Common myeloid progenitor, CD34-positive (primary cell): ENCODE measurements around the gene FGFBP1.

ENCODE experiments used
- CTCF ChIA-PET: fragments of 350-600 bp; sonication (Branson Sonifier 250); formaldehyde crosslinking; loops from one replicate; lab custom pipeline; 2021; ENCODE audit warnings: antibody characterized with exemption; lab: Charles Lee
- POLR2A ChIA-PET: fragments of 350-600 bp; sonication (Branson Sonifier 250); formaldehyde crosslinking; loops from one replicate; lab custom pipeline; 2021; ENCODE audit warnings: antibody characterized with exemption; lab: Charles Lee
- DNase-seq, 3 donors: peaks; one replicate each; pipeline versions ENCODE4 v3.0.0 to v3.0.0-alpha.2; 2013
- H3K27ac ChIP-seq, 2 experiments: 1 replicate in 1 of 2; 2 replicates in 1 of 2; pipeline ENCODE4 v1.7.0; 2013; ENCODE audit warnings: inconsistent platforms in 2 of 2, low read length in 2 of 2, mild to moderate bottlenecking in 2 of 2, low read depth in 1 of 2, moderate library complexity in 1 of 2; ENCODE audit not compliant: severe bottlenecking in 2 of 2, insufficient read depth in 1 of 2, poor library complexity in 1 of 2
- H3K27me3 ChIP-seq, 5 experiments: replicated peaks in 2 of 5; 1 replicate in 3 of 5; 2 replicates in 2 of 5; pipeline versions ENCODE4 v1.6.1 to v1.7.0; 2013; ENCODE audit warnings: low read length in 4 of 5, mild to moderate bottlenecking in 2 of 5, moderate library complexity in 2 of 5, inconsistent platforms in 1 of 5; ENCODE audit not compliant: insufficient read depth in 5 of 5, control insufficient read depth in 4 of 5
- H3K36me3 ChIP-seq, 4 experiments: 1 replicate in 2 of 4; 2 replicates in 2 of 4; pipeline versions ENCODE4 v1.6.1 to v1.7.0; 2013; ENCODE audit warnings: low read length in 3 of 4, control low read depth in 1 of 4, mild to moderate bottlenecking in 1 of 4; ENCODE audit not compliant: control insufficient read depth in 4 of 4, insufficient read depth in 4 of 4
- H3K4me1 ChIP-seq, 4 experiments: 1 replicate in 3 of 4; 2 replicates in 1 of 4; pipeline versions ENCODE4 v1.6.1 to v1.7.1; 2013; ENCODE audit warnings: low read length in 3 of 4, mild to moderate bottlenecking in 3 of 4, control low read depth in 1 of 4, inconsistent platforms in 1 of 4, moderate library complexity in 1 of 4; ENCODE audit not compliant: control insufficient read depth in 4 of 4, insufficient read depth in 4 of 4; ENCODE audit errors: control extremely low read depth in 1 of 4
- H3K4me3 ChIP-seq, 7 experiments: 1 replicate in 4 of 7; 2 replicates in 3 of 7; pipeline versions ENCODE4 v1.5.1 to v1.7.0; 2013; ENCODE audit warnings: mild to moderate bottlenecking in 7 of 7, low read length in 6 of 7, moderate library complexity in 6 of 7, inconsistent platforms in 2 of 7, low read depth in 2 of 7, control low read depth in 1 of 7; ENCODE audit not compliant: insufficient read depth in 4 of 7, control insufficient read depth in 1 of 7; ENCODE audit errors: extremely low read depth in 1 of 7
- H3K9me3 ChIP-seq, 5 experiments: 1 replicate in 4 of 5; 2 replicates in 1 of 5; pipeline versions ENCODE4 v1.6.1 to v1.7.1; 2013; ENCODE audit warnings: low read length in 4 of 5, mild to moderate bottlenecking in 2 of 5, inconsistent platforms in 1 of 5, low read depth in 1 of 5, moderate library complexity in 1 of 5; ENCODE audit not compliant: control insufficient read depth in 4 of 5, insufficient read depth in 2 of 5; ENCODE audit errors: control extremely low read depth in 1 of 5
- WGBS: methylation state at CpG from one replicate; pipeline ENCODE4 v1.1.5; 2013; ENCODE audit not compliant: insufficient coverage; 5-methylcytosine and 5-hydroxymethylcytosine counted together

FGFBP1 gene

DNA sequence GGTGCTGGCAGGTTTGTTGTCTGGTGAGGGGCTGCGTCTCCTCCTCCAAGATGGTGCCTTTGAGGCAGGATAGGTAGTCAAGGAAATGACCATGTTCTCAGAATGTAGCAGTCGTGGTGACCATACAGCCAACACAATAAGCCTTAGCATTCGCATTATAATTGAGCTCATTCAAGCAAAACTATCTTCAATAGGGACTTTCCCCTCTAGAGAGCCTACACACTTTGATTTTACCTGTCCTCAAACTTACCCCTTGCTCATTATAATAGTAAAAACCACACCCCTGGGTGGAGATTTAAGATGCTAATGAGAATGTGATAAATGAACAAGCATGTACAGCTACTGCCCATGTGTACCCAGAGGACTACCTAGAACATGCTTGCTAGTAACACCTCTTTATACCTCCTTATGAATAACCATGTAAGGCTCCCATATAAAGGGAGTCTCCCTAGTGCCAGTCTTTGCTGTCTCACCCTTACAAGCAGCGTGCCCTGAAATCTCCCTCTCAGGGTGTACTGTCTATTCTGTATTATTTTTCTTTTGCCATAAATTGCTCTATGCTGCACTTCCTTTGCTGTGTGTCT is 48.2 kb downstream of the FGFBP1 start:
- WGBS, result 100% methylated on average over 3 of the region's 4 CpGs
- DNase-seq, result no peak
- Histone ChIP-seq H3K9me3 (no peaks in the 10 kb centered on the region), H3K4me1 (peaks cover 3 to 6% (median 5%) of the 10 kb centered on the region in 4 experiments), H3K36me3 (no peaks in the 10 kb centered on the region), H3K27ac (no peak overlapping the region), H3K27me3 (no peaks in the 10 kb centered on the region), H3K4me3 (no peak overlapping the region)
- POLR2A ChIA-PET, result no interaction called here
- CTCF ChIA-PET, result interaction anchor here (1.2 kb wide), 1 partner anchor 8 kb away, joined by 3 read pairs; no protein-coding TSS in a partner anchor

DNA sequence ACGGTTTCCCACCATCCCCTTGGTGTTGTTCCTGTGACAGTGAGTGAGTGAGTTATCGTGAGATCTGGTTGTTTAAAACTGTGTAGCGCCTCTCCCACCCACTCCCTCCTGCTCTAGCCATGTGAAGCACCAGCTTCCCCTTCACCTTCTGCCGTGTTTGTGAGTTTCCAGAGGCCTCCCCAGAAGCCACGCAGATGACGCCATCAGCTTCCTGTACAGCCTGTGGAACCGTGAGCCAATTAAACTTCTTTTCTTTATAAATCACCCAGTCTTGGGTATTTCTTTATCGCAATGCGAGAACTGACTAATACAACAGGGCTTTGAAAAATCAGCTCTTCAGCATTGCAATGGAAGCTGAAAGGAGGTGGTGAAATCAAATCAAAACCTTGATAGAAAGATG is 50.0 kb downstream of the FGFBP1 start:
- Histone ChIP-seq H3K27me3 (peaks cover 0 to 2% (median 0%) of the 10 kb centered on the region in 5 experiments), H3K4me1 (peaks cover 3 to 6% (median 5%) of the 10 kb centered on the region in 4 experiments), H3K27ac (no peak overlapping the region), H3K9me3 (no peaks in the 10 kb centered on the region), H3K4me3 (no peak overlapping the region), H3K36me3 (no peaks in the 10 kb centered on the region)
- ChIA-PET POLR2A (no interaction called here), CTCF (no interaction called here)
- WGBS, result 72% methylated on average over 4 of the region's 9 CpGs
- DNase-seq, result peak in 2 of 3 donors; percentile 39 to 51
